GM20000 (cell line): ENCODE data around the gene DAG1.

Experiments
- DNase-seq: peaks from one replicate; pipeline ENCODE4 v3.0.0; 2012; ENCODE audit warnings: low spot score
- CTCF ChIP-seq: IDR thresholded peaks from 2 replicates; pipeline ENCODE4 v1.5.1; 2012; ENCODE audit warnings: mild to moderate bottlenecking, control low read depth; ENCODE audit errors: extremely low read depth, missing control alignments

DAG1 gene

GRCh38 chr3:49501842-49502241 is 31.8 kb downstream of the DAG1 start:
- DNase-seq, result no peak
- TF ChIP-seq CTCF, result no peak

- no peak for DNase-seq
- no peak for TF ChIP-seq CTCF
Measured at GRCh38 chr3:49506906-49507305, 36.8 kb downstream of the DAG1 start.

- no peak for DNase-seq
- no peak for TF ChIP-seq CTCF
Measured at GRCh38 chr3:49509028-49509561, 39.0 kb downstream of the DAG1 start.

GRCh38 chr3:49511639-49512038 is 41.6 kb downstream of the DAG1 start:
- DNase-seq, result no peak
- no peak for TF ChIP-seq CTCF

- no peak for TF ChIP-seq CTCF
- DNase-seq, result no peak
Measured at GRCh38 chr3:49512781-49513355, 42.8 kb downstream of the DAG1 start.

- DNase-seq, result no peak
- TF ChIP-seq CTCF, result no peak
Measured at GRCh38 chr3:49513494-49514124, 43.5 kb downstream of the DAG1 start.

- DNase-seq, result no peak
- no peak for TF ChIP-seq CTCF
Measured at GRCh38 chr3:49518016-49518415, 47.9 kb downstream of the DAG1 start.
